Measurements from ENCODE around the gene CBFA2T2. TPM values are rescaled to one million over a fixed set of nuclear protein-coding genes. Genes with fewer than 3 reads are reported as not detected.
A peak's percentile ranks its signal among the peaks of the same experiment; 100 is the strongest.

The CBFA2T2 gene
- total RNA-seq, 1 experiment from 2014 or later = 8.7 TPM

DNA sequence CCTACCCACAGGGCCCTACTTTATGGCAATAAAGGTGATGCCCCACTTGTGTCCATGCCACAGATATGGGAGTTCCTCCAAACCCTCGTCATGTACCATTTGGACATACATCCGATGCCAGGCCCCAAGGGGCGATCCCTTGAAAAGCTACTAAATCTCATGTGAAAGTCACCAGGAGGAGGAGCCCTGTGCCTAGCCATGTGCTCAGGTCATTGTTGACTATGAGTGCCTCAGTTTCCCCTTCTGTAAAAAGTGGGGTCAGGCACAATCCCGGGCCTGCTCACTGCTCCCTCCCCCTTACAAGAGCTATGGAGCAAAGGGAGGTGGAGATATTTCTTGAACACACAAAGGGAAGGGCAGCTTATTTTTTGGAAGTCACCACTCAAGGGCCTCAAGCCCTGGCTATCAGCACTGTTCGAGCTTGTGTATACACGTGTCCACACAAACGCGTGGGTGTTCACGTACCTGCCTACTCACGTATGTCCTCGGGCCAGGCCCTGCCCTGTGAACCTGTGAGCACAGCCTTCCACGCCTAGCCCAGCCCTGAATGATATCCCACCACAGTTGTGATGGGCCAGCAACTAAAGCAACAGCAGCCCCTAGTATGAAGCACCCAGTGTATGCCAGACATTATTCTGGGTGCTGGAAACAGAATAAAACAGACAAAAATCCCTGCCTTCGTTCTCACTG is 178.7 kb downstream of the CBFA2T2 start:
- no peaks in the 10 kb centered on the region; the same call in 1 of the 2 replicates for H3K9me3 ChIP-seq (replicated peaks)
- H3K36me3 ChIP-seq = peaks cover 78% of the 10 kb centered on the region
- no peaks in the 10 kb centered on the region for H3K27me3 ChIP-seq (replicated peaks)
- no peak for DNase-seq (ENCODE audit: low read depth in 1 of 2, low spot score in 2 of 2)
- H3K27ac ChIP-seq = no peak overlapping the region
- H3K4me3 ChIP-seq = no peak overlapping the region
- peaks cover 23% of the 10 kb centered on the region for H3K4me1 ChIP-seq (replicated peaks)

DNA sequence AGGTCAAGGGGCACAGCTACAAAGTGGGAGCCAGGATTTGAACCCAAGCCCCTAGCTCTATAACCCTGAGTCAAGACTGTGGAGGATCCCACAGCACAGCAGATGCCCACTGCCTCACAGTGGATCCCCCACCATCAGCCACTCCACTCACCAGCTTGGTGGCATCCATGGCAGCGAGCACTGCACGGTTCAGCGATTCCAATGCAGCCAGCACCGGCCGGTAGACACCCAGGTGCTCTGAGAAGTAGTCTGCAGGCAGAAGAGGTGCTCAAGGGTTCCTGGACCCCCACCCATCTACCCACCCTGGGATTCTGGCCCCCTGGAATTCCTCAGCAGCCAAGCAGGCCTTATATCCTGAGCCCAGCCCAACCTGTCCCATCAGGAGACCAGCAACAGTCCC is 179.3 kb downstream of the CBFA2T2 start:
- Histone ChIP-seq H3K9me3 (replicated peaks) (no peaks in the 10 kb centered on the region; the same call in 1 of the 2 replicates), H3K36me3 (peaks cover 80% of the 10 kb centered on the region), H3K27me3 (replicated peaks) (no peaks in the 10 kb centered on the region), H3K4me3 (no peak overlapping the region), H3K27ac (no peak overlapping the region), H3K4me1 (replicated peaks) (peaks cover 23% of the 10 kb centered on the region)
- no peak for DNase-seq (ENCODE audit: low read depth in 1 of 2, low spot score in 2 of 2)

DNA sequence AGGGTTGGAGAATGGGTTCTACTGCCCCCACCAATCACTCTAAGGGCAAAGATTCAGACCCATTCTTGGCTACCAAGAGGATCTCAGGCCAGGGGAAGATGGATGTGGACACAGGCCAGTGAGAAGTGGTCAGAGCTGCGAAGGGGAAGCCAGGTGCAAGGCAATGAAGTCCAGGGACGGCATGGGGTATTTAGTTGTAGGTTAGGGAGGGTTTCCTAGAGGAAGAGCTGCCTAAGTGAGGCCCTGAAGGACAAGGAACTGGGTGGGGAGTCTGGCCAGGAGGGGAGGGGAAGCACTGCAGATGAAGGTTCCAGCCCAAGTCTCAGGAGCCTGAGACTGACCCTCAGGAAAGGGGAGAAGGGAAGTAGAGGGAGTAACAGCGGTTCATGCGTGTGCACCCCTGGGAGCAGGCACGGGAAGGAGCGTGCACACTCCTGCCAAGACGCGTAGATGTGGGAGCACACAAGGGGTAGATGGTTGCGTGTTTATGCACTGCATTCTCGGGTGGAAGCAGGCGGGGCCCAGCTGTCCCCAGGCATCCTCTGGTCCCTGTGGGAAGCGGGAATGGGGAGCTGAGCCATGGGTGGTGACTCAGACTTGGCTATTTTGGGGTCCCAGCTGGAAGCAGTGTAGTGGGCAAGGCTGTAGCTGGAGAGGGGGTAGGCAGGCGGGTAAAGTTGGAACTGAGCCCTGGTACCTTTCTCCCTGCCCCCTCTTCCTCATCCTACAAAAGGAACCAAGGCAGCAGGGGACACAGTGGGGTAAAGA is 180.2 kb downstream of the CBFA2T2 start:
- DNase-seq (ENCODE audit: low read depth in 1 of 2, low spot score in 2 of 2) = no peak
- peaks cover 80% of the 10 kb centered on the region for H3K36me3 ChIP-seq
- no peaks in the 10 kb centered on the region for H3K27me3 ChIP-seq (replicated peaks)
- H3K4me1 ChIP-seq (replicated peaks) = peaks cover 25% of the 10 kb centered on the region
- H3K9me3 ChIP-seq (replicated peaks) = no peaks in the 10 kb centered on the region; the same call in 1 of the 2 replicates
- no peak overlapping the region for H3K27ac ChIP-seq
- H3K4me3 ChIP-seq = no peak overlapping the region

DNA sequence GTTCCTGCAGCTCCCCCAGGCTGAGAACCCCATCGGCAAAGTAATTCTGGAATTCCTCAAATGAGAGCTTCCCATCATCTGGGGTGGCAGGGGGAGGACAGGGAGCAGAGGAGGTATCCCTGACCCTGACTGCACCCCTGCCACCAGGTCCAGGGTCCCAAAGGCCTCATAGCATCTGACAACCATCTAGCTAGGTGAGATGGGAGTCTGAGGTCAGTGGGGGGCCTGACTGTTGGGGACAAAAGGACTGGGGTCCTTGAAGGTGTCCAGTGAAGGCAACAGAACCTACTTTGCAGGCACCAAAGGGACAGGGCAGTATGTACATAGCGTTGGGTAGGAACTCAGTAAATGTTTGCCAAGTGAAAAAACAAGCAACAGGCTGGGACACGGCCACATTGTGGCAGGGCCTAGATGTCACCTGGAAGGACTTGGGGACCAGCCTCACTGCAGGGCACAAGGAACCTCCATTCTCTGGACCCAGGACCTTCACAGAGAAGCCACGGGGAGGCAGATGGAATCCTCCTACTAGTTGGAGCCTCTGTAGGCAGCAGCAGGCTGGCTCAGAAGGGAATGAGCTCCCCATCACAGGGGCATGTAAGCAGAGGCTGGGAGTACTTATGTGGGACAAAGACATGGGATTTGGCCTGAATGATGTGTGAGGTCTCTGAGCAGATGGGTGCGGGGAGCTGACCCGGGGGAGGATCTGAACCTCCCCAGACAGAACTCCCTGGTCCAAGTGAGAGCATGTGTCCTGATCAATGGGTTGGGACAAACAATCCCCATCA is 181.0 kb downstream of the CBFA2T2 start:
- H3K9me3 ChIP-seq (replicated peaks) = no peaks in the 10 kb centered on the region; the same call in 1 of the 2 replicates
- DNase-seq (ENCODE audit: low read depth in 1 of 2, low spot score in 2 of 2) = no peak
- peaks cover 80% of the 10 kb centered on the region for H3K36me3 ChIP-seq
- H3K27me3 ChIP-seq (replicated peaks) = no peaks in the 10 kb centered on the region
- peaks cover 27% of the 10 kb centered on the region for H3K4me1 ChIP-seq (replicated peaks)
- no peak overlapping the region for H3K4me3 ChIP-seq
- H3K27ac ChIP-seq = no peak overlapping the region

DNA sequence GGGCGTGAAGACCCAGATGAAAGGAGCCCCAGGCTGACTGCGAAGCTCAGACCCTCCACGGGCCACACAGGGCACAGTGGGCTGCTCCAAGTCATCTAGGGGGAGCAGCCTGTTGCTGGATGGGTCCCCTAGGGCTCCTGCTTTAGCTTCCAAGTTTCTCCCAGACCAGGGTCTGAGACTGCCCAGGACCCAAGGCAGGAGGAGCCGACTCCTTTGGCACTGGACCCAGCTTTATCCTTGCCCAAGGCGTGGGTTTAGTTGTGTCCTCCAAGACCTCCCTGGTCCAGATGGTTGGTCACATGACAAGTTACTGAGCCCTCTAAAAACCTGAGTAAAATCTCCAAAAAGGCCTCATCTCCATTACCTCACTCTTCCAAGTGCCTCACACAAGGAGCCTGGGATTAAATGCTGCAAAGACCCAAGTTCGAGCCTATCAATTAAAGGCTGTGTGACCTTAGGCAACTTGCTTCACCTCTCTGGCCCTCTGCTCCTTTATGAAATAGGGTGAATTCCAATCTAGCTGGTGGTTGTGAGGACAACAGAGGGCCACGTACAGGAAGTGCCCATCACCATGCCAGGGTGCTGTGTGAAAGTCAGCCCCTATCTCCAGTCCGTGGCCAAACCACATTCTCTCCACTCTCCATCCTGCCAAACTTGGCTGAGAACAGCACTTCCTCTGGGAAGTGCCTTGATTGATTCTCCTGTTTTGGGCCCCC is 181.8 kb downstream of the CBFA2T2 start:
- no peaks in the 10 kb centered on the region for H3K27me3 ChIP-seq (replicated peaks)
- H3K27ac ChIP-seq = no peak overlapping the region

DNA sequence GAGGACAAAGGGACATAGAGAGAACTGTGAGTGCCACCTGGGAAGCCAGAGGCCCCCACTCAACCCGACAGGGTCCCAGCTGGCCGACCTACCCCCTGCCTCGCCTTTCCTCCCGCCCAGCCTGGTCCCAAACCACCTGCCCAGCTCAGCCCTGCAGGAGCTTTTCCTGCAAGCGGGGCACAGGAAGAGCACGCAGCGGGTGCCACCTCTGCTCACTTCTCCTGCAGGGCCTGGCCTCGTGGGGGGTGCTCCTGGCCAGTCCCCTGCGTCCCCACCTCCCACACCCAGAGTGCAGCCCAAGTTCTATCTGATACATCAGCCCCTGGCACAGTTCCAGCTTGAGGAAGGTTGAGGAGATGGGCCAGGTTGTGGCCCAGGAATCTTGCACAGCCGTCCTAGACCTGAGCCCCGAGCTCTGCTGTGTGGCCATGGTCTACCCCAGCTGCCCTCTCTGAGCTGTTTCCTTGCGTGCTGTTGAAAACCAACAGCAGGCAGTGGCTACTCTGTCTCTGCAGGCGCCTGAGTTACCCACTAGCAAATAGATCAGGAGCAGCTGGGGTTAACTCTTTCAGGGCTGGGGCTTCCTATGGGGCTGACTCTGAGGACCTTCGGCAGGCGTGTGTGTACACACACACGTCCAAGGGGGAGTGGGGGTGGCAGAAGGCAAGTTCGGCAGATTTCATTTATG is 182.7 kb downstream of the CBFA2T2 start:
- Histone ChIP-seq H3K27me3 (replicated peaks) (no peaks in the 10 kb centered on the region), H3K9me3 (replicated peaks) (no peaks in the 10 kb centered on the region; the same call in 1 of the 2 replicates), H3K4me1 (replicated peaks) (peaks cover 27% of the 10 kb centered on the region), H3K27ac (peak overlapping the region; percentile 70; the same call in 1 of the 2 replicates), H3K4me3 (peak overlapping the region; percentile 72; the same call in 1 of the 2 replicates), H3K36me3 (peaks cover 79% of the 10 kb centered on the region)
- DNase-seq (ENCODE audit: low read depth in 1 of 2, low spot score in 2 of 2) = no peak

More for the DNA sequence above, 181.8 kb downstream of the CBFA2T2 start:
- H3K9me3 ChIP-seq (replicated peaks) = no peaks in the 10 kb centered on the region; the same call in 1 of the 2 replicates
- peaks cover 27% of the 10 kb centered on the region for H3K4me1 ChIP-seq (replicated peaks)
- no peak for DNase-seq (ENCODE audit: low read depth in 1 of 2, low spot score in 2 of 2)
- peaks cover 80% of the 10 kb centered on the region for H3K36me3 ChIP-seq
- H3K4me3 ChIP-seq = no peak overlapping the region

DNA sequence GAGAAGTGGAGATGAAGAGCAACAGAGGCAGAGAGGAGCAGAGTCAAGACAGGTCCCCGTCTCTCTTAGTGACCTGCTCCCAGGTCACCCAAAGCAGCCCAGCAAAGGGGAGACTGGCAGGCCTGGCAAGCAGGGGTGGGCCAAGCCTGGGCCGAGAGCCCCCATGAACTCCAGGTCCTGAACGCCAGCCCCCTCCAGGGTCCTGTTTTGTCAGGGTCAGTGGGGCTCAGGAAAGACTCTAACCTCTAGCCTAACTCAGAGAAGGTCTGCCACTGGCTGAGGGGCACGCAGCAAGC is 183.2 kb downstream of the CBFA2T2 start:
- H3K4me3 ChIP-seq = peak overlapping the region; percentile 72
- no peak for DNase-seq (ENCODE audit: low read depth in 1 of 2, low spot score in 2 of 2)
- no peaks in the 10 kb centered on the region; the same call in 1 of the 2 replicates for H3K9me3 ChIP-seq (replicated peaks)
- no peaks in the 10 kb centered on the region for H3K27me3 ChIP-seq (replicated peaks)
- peaks cover 27% of the 10 kb centered on the region for H3K4me1 ChIP-seq (replicated peaks)
- peak overlapping the region; percentile 70 for H3K27ac ChIP-seq
- peaks cover 79% of the 10 kb centered on the region for H3K36me3 ChIP-seq

DNA sequence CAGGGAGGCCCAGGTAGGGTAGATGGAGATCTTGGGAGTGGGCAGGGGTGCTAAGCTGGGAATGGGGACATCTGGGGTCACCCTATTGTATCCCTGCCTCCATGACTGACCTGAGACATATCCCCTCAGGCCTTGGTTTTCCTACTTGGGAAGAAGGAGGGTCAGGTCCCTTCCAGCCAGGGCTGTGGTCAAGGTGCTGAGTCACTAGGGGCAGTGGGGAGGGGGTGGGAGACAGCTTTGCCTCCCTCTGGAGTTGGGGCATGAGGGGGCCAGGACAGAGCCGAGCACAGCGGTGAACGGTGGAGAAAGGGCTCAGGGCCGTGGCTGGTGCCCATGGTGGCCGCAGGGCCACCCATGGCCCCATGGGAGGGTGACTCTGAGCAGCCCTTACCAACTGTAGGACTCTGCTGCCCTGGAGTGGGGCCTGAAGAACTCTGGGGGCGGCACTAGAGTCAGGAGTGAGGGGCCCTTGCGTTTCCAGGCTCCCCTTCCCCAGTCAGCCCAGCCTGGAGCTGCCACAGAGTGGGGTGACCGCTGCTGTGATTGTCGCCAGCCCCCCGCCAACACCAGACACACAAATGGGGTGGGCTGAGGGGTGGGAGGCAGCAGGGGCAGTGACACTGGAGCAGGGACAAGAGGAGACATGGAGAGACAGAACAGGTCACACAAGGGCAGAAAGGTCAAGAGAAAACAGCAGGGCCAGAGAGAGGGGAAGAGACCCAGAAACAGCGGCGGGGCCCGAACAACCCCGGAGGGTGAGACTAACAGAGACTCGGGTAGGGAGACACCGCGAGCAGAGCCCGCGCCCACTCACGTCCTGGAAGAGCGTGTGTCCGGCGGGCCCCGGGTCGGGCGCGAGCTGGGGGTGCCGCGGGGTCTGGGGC is 183.8 kb downstream of the CBFA2T2 start:
- Histone ChIP-seq H3K4me1 (replicated peaks) (peaks cover 27% of the 10 kb centered on the region), H3K4me3 (peak overlapping the region; percentile 72), H3K27me3 (replicated peaks) (no peaks in the 10 kb centered on the region), H3K27ac (peak overlapping the region; percentile 70), H3K36me3 (peaks cover 79% of the 10 kb centered on the region), H3K9me3 (replicated peaks) (no peaks in the 10 kb centered on the region; the same call in 1 of the 2 replicates)
- DNase-seq (ENCODE audit: low read depth in 1 of 2, low spot score in 2 of 2) = peak in 1 of 2 experiments; percentile 40

DNA sequence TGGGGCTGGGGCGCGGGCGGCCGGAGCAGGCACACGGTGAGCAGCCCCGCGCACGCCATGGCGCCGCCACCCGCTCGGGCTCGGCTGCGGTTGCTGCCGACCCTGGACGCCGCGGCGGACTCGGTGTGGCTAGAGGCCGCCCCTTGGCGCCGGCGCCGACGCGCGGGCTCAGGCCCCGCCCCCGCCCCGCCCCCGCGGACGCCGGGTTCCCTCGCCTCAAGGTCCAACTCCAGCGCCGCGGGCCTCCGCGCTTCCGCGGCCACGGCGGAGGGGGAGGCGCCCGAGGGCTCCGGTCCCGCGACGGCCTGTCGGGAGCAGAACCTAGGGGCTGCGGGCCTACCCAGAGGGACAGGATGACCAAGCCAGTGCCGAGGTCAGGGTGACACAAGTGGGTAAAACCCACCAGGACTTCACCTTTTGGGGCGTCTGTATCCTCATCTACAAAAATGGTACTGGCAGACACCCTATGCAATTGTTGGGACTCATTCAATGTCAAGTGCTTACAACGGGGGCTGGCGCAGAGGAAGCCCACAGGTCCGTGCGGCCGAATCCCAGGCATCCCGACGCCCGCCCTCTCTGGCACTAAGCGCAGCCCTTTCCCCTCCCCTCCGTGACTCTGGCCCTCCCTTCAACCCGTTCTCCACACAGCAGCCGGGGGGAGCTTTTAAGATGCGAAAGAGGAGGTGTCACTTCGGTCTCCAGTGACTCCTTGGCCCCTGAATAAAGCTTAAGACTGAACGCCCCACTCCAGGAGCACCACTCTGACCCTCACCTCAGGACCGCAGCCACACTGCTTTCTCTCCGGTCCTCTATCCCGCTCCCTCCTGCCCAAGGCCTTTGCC is 184.6 kb downstream of the CBFA2T2 start, which contains the start of gene NECAB3:
Gene NECAB3 (minus strand): TSS at position 135 of the 842 bp plus-strand sequence. CDS start 76 bp downstream, at position 59.
- DNase-seq (ENCODE audit: low read depth in 1 of 2, low spot score in 2 of 2) = peak; percentile 69 to 75
- peaks cover 27% of the 10 kb centered on the region for H3K4me1 ChIP-seq (replicated peaks)
- peak within 1 kb of the TSS; percentile 72 for H3K4me3 ChIP-seq
- H3K27me3 ChIP-seq (replicated peaks) = no peaks in the 10 kb centered on the region
- H3K36me3 ChIP-seq = peaks cover 79% of the 10 kb centered on the region
- H3K27ac ChIP-seq = peak within 1 kb of the TSS; percentile 70
- no peaks in the 10 kb centered on the region; the same call in 1 of the 2 replicates for H3K9me3 ChIP-seq (replicated peaks)

DNA sequence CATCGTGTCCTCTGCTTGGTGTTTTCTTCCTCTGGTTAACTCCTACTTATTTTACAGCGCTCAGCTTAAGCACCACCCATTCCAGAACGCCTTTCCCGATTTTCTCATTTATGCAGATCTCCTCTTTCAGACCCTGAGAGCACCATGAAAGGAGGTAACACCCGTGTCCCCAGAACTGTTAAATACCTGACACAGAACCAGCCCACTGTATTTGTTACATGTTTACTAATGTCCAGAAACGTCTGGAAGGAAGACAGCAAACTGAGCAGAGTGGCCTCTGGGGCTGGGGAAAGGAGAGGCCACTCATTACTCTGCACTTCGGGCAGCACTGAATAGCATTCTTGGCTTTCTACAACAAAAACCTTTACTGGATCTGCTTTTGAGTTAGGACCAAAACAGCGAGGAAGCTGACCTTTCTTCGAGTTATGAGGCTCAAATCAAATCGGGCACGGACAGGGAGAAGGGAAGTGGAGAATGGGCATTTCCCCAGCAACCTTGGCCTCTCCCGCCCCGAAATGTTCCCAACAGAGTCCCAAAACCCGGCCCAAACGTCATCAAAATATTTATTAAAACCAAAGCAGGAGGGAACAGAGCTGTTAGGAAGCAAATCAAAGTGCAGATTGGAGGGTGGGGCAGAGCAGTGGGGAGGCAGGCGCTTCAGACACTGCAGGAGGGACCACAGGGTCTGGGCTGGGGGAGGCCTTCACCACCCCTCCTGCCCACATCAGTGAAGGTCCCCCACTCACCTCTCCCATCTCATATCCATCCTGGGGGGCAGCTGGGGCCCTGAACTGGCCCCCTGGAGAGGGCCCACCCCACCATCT is 185.5 kb downstream of the CBFA2T2 start:
- Histone ChIP-seq H3K36me3 (peaks cover 79% of the 10 kb centered on the region), H3K27me3 (replicated peaks) (no peaks in the 10 kb centered on the region), H3K4me3 (no peak overlapping the region), H3K9me3 (replicated peaks) (no peaks in the 10 kb centered on the region; the same call in 1 of the 2 replicates), H3K4me1 (replicated peaks) (peaks cover 27% of the 10 kb centered on the region), H3K27ac (no peak overlapping the region; the same call in 1 of the 2 replicates)
- DNase-seq (ENCODE audit: low read depth in 1 of 2, low spot score in 2 of 2) = no peak
